HG02973 (cell line): ENCODE results near the gene PITPNM1.

Experiments used
- ATAC-seq: cut with Tn5 transposase; IDR thresholded peaks from one replicate; pipeline ENCODE4 v1.9.1; 2021; ENCODE audit warnings: moderate library complexity; ENCODE audit not compliant: unreplicated experiment

PITPNM1 gene

DNA sequence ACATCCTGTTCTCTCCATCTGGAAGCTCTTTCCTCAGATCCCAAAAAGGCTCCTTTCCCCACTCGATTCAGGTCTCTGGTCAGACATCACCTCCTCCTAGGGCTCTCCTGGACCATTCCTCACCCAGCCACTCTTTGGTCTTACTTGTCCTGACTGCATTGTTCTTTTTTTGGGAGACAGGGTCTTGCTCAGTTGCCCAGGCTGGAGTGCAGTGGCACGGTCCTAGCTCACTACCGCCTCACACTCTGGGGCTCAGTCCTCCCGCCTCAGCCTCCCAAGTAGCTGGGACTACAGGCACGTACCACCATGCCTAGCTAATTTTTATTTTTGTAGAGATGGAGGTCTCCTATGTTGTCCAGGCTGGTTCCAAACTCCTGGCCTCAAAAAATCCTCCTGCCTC lies 59.6 kb downstream of the PITPNM1 start:
- no peak for ATAC-seq

- no peak for ATAC-seq
These were observed 62.4 kb downstream of the PITPNM1 start for GRCh38 chr11:67442504-67443404.
